Hematopoietic multipotent progenitor cell treated with erythropoietin and hydrocortisone succinate and interleukin-3 and kit ligand, for 15 days (in vitro differentiated cells): ENCODE data around the gene OR2T11.
"Not testable (repeated sequence)": the region's sequence is repeated elsewhere in the genome, so short reads cannot be mapped to it uniquely, and the experiment has no call there.

ENCODE experiments used
- DNase-seq: peaks from one replicate; pipeline ENCODE4 v3.0.0-alpha.2; 2015; ENCODE audit warnings: low spot score

The OR2T11 gene

DNA sequence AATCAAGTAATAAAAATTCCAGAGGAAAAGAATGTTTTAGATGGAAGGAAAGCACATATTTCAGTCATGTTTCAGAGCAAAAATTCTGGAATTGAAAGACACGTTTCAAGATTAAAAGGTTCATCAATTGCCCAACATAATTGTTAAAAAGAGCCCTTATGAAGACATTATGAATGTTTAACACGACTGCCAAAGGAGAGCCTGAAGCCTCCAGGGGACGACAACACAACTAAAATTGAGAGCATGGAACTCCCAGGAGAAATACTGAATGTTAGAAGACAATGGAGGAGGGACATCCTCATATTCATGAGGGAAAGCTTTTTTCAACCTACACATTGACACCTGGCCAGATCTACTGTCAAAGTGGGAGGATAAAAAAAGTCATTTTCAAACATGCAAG lies 16.0 kb downstream of the OR2T11 start:
- DNase-seq: no peak

DNA sequence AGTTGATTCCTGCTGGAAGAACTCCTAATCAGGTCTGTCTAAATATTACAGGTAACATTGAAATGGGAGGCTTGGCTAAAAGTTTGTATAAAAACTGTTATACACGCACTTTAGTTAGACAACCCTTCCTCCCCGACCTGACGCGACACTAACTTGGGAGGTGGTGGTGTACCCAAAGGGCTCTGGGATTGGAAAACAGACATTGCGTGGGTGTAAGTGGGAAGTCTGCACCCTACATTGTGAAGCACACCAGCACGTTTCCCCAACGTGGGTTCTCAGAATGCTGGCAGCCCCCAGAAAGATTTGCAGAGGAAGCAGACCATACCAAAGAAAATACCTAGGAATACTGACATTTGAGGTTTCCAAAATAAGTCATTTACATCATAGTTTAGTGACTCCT lies 16.8 kb downstream of the OR2T11 start:
- DNase-seq: no peak

DNA sequence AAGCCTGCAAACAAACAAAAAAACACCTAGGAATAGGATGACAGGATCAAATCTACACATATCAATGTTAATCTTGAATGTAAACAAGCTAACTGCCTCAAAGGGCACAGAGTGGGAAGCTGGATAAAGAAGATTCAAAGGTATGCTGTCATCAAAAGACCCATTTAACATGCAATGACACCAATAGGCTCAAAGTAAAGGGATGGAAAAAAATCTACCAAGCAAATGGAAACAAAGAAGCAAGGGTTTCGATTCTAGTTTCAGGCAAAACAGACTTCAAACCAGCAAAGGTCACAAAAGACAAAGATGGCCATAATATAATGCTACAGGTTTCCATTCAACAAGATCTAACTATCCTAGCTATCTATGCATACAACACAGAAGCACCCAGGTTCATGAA lies 21.1 kb downstream of the OR2T11 start:
- no peak for DNase-seq

DNA sequence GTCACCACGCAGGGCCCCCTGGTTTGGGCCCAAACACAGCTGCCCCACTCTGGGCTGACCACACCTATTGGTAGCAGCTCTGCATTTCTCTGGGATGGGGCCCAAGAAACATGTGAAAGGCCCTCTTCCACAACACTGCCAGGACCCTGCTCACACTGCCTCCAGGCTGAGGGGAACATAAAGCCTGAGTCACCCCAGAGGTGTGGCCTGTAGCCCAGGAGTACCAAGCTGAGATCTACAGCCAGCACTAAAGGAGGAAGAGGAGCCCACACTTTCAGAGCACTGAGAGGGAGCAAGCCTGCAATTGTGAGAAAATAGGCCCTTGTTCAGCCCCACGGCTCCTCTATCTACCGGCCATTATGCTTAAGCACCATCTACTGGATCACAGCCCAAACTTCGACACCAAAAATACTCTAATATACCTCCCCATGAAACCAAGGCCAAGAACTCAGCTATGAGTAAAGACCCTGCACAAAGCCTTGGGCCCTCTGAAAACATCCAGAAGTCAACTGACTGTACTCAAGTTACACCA lies 22.9 kb downstream of the OR2T11 start:
- no peak for DNase-seq

DNA sequence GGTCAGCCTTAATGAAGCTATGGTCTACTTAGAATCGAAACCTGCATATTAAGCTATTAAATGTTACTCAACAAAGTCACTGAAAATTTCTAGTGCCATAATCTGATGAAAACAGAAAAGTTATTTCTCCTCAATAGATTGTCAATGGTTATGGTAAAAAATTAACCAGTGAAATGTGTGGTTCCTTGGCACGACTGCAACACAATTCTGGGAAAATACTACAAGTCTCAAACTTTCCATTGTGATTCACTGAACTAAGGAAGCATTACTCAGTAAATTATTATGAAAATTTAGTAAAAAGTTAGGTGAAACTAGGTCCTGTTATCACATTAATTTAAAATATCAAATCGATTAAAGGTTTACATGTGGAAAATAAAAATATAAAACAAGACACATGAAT lies 24.6 kb downstream of the OR2T11 start:
- DNase-seq: no peak

DNA sequence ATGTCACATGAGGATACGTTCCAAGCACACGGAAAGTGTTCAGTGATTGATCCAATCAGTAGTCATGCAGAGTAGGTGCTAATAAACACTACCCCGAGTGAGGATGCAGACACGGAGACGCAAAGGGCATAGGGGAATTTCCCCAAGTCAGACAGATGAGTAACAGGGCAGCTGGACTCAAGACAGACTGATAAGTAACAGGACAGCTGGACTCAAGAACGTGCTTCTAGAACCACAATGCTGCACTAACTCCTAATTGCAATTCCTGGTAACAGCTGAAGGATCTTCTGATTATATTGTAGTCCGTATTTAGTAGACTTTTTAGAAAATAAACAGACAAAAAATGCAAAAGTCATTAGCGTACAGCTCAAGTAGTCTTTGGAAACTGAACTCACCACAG lies 35.5 kb downstream of the OR2T11 start:
- DNase-seq: no peak

DNA sequence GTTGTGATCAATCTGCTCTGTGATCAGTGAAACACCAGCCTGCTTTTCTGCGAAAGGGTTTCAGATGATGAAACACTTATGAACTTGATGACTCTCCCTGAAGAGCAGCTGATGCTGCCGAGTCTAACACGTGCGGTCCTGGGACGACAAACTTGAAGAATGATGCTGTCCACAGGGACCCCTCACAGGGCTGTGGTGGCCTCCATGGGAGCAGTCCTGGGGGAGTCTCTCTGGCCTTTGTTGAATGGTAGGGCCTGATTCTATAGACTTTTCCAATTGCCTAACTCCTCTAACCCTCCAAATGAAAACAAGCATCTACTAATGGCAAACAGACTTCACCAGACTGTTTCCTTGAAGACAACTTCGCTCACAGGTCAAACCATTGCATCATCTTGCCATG lies 37.3 kb downstream of the OR2T11 start, which contains the start of gene OR2T10:
Gene OR2T10 (minus strand): TSS at position 112 of the 400 bp plus-strand sequence. CDS start 3,932 bp downstream, outside the sequence.
- no peak for DNase-seq

DNA sequence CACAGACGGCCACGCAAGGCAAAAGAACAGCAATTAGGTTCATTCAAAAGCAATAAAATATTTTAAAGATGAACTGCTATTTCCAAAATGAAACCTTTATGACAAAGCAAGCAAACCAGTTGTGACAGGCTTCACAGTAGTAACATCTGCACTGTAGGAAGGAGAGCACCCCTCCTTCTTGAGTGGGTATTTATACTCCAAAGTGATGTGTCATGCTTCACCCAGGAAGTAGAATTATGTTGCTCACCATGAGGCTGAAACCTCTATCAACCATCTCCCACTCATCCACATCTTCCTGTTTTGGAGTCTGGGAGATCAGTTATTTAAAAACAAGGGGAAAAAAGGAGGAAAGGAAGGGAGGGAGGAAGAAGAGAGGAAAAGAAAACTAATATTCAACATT lies 38.3 kb downstream of the OR2T11 start:
- no peak for DNase-seq

DNA sequence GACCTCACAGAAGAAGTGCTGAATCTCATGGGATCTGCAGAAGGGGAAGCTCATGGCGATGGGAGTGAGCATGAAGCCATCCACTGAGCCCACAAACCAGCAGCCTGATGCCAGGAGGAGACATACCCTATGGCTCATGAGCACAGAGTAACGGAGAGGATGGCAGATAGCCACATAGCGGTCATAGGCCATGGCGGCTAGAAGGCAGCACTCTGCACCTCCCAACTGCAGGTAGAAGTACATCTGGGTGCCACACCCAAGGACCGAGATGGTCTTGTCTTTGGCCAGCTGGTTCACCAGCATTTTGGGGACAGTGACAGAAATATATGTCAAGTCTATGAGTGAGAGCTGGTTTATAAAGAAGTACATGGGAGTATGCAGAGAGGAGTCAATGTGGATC lies 41.7 kb downstream of the OR2T11 start:
- no peak for DNase-seq

DNA sequence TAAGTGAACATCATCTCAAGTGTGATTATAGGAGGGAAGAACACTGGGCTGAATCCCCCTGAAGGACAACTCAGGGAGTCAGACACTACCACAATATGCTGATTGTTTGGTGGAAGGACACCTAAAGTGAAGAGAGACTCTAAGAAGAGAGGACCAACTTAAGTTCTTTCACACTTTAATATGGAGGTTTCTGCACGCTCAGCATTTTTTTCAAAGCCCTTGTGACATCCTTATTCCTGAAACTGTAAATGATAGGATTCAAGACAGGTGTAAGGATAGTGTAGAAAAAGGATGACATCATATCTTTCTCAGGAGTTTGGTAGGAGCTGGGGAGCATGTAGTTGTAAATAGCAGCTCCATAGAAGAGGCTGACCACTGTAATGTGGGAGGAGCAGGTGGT lies 42.2 kb downstream of the OR2T11 start:
- DNase-seq: no peak

DNA sequence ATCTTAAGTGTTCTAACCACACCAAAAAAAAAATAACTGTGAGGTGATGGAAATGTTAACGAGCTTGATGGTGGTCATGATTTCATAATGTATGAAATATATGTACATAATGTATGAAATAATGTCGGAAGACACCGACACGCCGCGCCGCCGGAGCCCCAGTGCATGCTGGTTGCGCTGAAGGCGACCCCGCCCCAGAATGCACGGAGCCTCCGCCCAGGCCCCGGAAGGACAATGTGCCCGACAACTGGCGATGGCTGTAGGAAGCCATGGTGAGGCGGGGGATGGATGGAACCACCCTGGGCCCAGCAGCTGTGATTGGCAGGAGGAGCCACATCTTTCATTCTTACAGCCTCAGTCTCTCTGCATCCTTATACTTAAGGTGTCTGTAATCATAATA lies 44.8 kb downstream of the OR2T11 start:
- no peak for DNase-seq

DNA sequence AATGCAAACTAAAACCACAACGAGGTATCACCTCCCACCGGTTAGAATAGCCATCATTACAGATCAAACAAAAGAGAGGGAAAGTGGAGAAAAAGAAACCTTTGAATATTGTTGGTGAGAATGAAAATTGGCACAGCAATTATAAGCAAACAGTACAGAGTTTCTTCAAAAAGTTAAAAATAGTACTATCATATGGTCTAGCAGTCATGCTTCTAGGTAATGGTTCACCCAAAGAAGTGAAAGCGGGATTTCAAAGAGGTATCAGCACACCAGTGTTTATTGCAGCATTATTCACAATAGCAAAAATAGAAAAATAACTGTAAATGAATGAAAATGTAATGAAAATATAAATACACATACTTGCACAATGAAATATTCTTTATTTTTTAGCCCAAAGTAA lies 45.6 kb downstream of the OR2T11 start:
- no peak for DNase-seq

DNA sequence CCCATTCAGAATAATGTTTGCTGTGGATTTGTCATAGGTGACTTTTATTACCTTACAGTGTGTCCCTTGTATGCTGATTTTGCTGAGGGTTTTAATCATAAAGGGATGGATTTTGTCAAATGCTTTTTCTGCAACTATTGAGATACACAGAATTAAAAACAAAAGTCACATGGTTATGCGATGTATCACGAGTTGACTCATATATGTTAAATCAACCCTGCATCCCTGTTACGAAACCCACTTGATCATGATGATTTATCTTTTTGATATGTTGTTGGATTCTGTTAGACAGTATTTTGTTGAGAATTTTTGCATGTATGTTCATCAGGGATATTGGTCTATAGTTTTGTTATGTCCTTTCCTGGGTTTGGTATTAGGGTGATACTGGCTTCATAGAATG lies 49.6 kb downstream of the OR2T11 start:
- DNase-seq: no peak

DNA sequence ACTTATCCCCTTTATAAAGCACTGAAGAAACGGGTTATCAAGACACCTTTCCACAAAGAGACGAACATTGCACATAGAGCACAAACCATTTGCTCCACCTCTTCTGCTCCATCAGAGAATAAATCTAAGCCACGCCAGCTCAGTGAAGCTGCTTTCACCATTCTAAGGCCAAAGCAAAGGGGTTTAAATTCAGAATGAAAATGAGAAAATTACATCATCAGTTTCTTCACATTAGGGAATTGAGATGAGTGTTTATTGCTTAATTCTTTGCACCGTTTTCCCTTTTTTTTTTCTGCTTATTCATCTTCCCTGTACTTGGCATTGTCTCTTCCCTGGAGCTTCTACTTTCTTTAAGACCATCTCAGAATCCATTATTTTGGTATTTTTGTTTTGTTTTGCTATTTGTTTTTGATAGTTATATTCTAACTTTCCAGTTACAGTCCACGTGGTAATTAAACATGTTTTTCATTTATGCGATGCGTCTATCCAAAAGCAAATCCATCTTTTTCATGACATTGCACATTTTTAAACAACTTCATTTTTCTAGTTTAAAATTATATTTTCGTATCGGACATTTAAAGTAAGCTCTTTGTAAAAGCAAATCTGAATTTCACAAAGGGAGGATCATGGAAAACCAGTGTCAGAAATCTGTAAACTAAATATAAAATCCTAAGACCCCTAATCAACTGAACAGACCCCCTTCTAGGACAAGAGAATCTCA lies 58.5 kb downstream of the OR2T11 start:
- DNase-seq: no peak

DNA sequence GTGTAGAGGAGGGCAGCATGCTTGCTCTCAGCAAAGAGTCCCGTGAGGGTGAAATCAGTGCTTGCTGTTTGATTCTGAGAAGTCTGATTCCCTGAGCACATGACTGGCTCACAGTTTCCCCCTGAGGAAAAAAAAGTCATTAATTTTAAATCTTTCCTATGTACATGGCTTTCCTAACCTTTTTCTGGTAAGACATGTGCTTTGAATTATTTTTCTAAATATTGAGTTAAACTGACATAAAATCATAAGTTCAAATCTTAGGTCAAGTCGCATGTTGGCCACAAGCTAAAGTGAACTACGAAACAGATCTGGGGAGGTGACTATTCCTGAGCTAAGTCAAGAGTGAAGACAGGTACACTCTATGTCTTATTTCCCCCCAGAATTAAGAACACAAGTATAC lies 60.2 kb downstream of the OR2T11 start, which contains the start of gene OR2T34:
Gene OR2T34 (minus strand): TSS at position 101 of the 400 bp plus-strand sequence. CDS start 0 bp downstream, at position 101.
- DNase-seq: not testable (repeated sequence)

DNA sequence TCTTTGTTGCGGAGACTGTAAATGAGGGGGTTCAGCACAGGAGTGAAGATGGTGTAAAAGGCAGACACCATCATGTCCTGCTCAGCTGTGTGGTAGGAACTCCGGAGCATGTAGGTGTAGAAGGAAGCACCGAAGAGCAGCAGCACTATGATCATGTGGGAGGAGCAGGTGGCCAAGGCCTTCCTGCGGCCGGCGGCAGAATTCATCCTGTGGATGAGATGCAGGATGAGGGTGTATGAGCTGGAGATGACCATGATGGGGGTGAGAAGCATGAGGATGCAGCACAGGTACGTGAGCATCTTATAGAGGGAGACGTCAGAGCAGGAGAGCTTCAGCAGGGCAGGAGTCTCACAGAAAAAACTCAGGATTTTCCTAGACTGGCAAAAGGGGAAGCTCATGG lies 61.0 kb downstream of the OR2T11 start:
- DNase-seq: not testable (repeated sequence)
